GM12878 (cell line): Measurements from ENCODE around the gene KIF22. TPM values are rescaled to one million over a fixed set of nuclear protein-coding genes. Genes with fewer than 3 reads are reported as not detected.

ENCODE experiments used
- BHLHE40 ChIP-seq, 2 experiments: fragments of 450-650 bp in 1 of 2; IDR thresholded peaks; 2 replicates each; pipeline ENCODE4 v1.6.1; 2011 to 2017; ENCODE audit warnings: low read depth in 2 of 2, borderline replicate concordance in 1 of 2, improper control_type of control experiment in 1 of 2, low read length in 1 of 2, mild to moderate bottlenecking in 1 of 2
- KLF5 ChIP-seq: fragments of 450-650 bp; IDR thresholded peaks from 2 replicates; pipeline ENCODE4 v1.6.1; 2014; ENCODE audit warnings: mild to moderate bottlenecking; ENCODE audit not compliant: partially characterized antibody
- MXI1 ChIP-seq: fragments of 150-350 bp; IDR thresholded peaks from 2 replicates; pipeline ENCODE4 v1.6.1; 2011; ENCODE audit warnings: low read depth, mild to moderate bottlenecking, inconsistent platforms, low read length, improper control_type of control experiment
- MYC ChIP-seq: IDR thresholded peaks from 2 replicates; pipeline ENCODE4 v1.6.1; 2011; ENCODE audit warnings: mild to moderate bottlenecking, low read length, moderate library complexity, inconsistent platforms; ENCODE audit not compliant: insufficient read depth, insufficient replicate concordance, insufficient read length, severe bottlenecking
- PAX5 ChIP-seq: IDR thresholded peaks from 2 replicates; pipeline ENCODE4 v1.6.1; 2011; ENCODE audit warnings: low read depth, low read length, borderline replicate concordance
- SIN3A ChIP-seq: IDR thresholded peaks from 2 replicates; pipeline ENCODE4 v1.6.1; 2012; ENCODE audit warnings: low read depth, low read length, improper control_type of control experiment
- SPI1 ChIP-seq: IDR thresholded peaks from 2 replicates; pipeline ENCODE4 v1.6.1; 2011; ENCODE audit warnings: low read depth, mild to moderate bottlenecking, low read length, moderate library complexity, borderline replicate concordance; ENCODE audit not compliant: insufficient read depth
- SREBF1 ChIP-seq: IDR thresholded peaks from 2 replicates; pipeline ENCODE4 v1.6.1; 2012; ENCODE audit warnings: mild to moderate bottlenecking, low read length
- STAT1 ChIP-seq: fragments of 450-650 bp; conservative IDR thresholded peaks from 2 replicates; pipeline ENCODE4 v1.6.1; 2014; ENCODE audit warnings: antibody characterized with exemption, mild to moderate bottlenecking
- YY1 ChIP-seq: IDR thresholded peaks from 2 replicates; pipeline ENCODE4 v1.6.1; 2011; ENCODE audit warnings: low read depth, mild to moderate bottlenecking, low read length
- polyA plus RNA-seq, 11 experiments: library from polyadenylated mRNA; depleted of rRNA in 4 of 11; unstranded in 6 of 11; stranded (reverse) in 5 of 11; fragments of >200 nt; fragmentation: Nextera tagmentation in 4 of 11; fragmentation: Illumina TruSeq in 1 of 11; extraction: Ambion mirVana in 4 of 11; extraction: Trizol in 1 of 11; gene quantifications; 1 replicate in 1 of 11; 2 replicates in 10 of 11; pipeline versions ENCODE4 v1.2.1 to v1.2.3, GENCODE V29; 2011 to 2016; ENCODE audit warnings: inconsistent platforms in 2 of 11, missing spikeins in 2 of 11, low read depth in 1 of 11
- total RNA-seq, 4 experiments: library from RNA; depleted of rRNA in 3 of 4; stranded (reverse); fragments of >200 nt in 3 of 4; fragmentation: Illumina TruSeq in 1 of 4; extraction: Trizol in 1 of 4; gene quantifications; 2 replicates each; pipeline versions ENCODE4 v1.2.1 to v1.2.3, GENCODE V29; 2013 to 2021
- TF ChIP-seq, protein P1 (sequence below): fragments of 450-650 bp; IDR thresholded peaks from 2 replicates; pipeline ENCODE4 v1.6.1; 2017; ENCODE audit warnings: antibody characterized with exemption, mild to moderate bottlenecking, moderate library complexity
- TF ChIP-seq, protein P2 (sequence below): fragments of 450-650 bp; conservative IDR thresholded peaks from 2 replicates; pipeline ENCODE4 v1.6.1; 2017; ENCODE audit warnings: mild to moderate bottlenecking, moderate library complexity
- TF ChIP-seq, protein P3 (sequence below): IDR thresholded peaks from 2 replicates; pipeline ENCODE4 v1.6.1; 2011; ENCODE audit warnings: low read depth, low read length, improper control_type of control experiment, borderline replicate concordance
- TF ChIP-seq, protein P4 (sequence below): fragments of 450-650 bp; formaldehyde crosslinking; IDR thresholded peaks from 2 replicates; pipeline ENCODE4 v1.4.0; 2020; ENCODE audit warnings: mild to moderate bottlenecking, moderate library complexity
- TF ChIP-seq, protein P5 (sequence below): IDR thresholded peaks from 2 replicates; pipeline ENCODE4 v1.6.1; 2011; ENCODE audit warnings: borderline replicate concordance, low read depth, mild to moderate bottlenecking, moderate library complexity, low read length; ENCODE audit not compliant: insufficient read depth, poor library complexity, severe bottlenecking

Gene KIF22
- total and polyA plus RNA-seq, 10 of the 15 experiments (the other 5 are each of a cell fraction or from before 2014, with no cell fraction given): 7.6 to 158 (median 132) TPM

DNA sequence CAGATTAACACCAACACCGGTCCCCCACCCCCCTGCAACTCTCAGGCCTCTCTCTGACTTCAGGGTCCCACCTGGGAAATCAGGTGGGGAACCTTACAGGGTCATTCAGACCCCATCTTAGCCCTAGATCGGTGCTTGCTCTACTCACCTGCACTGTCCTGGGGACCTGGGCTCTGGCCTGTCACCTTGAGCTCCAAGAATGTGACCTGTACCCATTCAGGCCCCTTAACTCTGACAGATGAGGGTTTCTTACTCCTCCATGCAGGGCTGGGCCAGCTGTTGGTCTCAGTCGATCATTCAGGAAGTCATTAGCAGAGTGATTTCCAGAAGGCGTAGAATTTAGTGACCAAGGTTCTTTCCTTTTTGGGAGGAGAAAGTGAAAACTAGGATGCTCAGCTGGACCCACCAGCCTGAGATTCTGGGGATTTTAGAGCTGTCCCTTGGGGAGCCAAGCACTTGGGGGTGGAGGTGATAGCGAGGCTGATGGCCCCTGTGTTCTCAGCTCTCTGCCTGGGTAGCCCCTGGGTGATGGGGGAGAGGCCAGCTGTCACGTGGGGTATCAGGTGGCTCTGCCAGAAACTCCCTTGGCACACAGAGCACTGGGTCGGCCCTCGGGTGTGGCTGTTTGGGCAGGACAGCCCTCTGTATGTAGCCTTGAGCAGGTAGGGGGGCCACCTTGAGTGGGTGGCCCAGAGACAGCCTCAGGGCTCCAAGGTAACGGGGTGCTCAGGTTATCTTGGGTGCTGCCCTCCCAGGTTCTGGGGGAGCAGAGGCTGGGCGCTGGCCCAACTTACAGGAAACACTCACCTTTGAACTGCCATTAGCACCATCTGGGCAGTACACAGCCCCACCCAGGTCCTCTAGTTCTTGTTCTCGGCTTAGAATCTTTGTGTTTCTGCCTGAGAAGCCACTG is 30.4 kb downstream of the KIF22 start (continued):
- TF ChIP-seq, protein P1, sequence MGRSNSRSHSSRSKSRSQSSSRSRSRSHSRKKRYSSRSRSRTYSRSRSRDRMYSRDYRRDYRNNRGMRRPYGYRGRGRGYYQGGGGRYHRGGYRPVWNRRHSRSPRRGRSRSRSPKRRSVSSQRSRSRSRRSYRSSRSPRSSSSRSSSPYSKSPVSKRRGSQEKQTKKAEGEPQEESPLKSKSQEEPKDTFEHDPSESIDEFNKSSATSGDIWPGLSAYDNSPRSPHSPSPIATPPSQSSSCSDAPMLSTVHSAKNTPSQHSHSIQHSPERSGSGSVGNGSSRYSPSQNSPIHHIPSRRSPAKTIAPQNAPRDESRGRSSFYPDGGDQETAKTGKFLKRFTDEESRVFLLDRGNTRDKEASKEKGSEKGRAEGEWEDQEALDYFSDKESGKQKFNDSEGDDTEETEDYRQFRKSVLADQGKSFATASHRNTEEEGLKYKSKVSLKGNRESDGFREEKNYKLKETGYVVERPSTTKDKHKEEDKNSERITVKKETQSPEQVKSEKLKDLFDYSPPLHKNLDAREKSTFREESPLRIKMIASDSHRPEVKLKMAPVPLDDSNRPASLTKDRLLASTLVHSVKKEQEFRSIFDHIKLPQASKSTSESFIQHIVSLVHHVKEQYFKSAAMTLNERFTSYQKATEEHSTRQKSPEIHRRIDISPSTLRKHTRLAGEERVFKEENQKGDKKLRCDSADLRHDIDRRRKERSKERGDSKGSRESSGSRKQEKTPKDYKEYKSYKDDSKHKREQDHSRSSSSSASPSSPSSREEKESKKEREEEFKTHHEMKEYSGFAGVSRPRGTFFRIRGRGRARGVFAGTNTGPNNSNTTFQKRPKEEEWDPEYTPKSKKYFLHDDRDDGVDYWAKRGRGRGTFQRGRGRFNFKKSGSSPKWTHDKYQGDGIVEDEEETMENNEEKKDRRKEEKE: no peak
- no peak; the same call in 1 of the 2 replicates for TF ChIP-seq MXI1
- TF ChIP-seq YY1: no peak
- TF ChIP-seq BHLHE40 (IDR thresholded peaks at IDR 0.05; ENCODE audit: borderline replicate concordance in 1 of 2, low read depth in 2 of 2, low read length in 1 of 2): peak in 1 of 2 experiments; percentile 75; a peak in 2 of 4 replicates
- TF ChIP-seq PAX5: 0 out of 2 replicates have a peak, but pooled peaks have one; percentile 8
- peak; percentile 21 for TF ChIP-seq SIN3A
- TF ChIP-seq, protein P2, sequence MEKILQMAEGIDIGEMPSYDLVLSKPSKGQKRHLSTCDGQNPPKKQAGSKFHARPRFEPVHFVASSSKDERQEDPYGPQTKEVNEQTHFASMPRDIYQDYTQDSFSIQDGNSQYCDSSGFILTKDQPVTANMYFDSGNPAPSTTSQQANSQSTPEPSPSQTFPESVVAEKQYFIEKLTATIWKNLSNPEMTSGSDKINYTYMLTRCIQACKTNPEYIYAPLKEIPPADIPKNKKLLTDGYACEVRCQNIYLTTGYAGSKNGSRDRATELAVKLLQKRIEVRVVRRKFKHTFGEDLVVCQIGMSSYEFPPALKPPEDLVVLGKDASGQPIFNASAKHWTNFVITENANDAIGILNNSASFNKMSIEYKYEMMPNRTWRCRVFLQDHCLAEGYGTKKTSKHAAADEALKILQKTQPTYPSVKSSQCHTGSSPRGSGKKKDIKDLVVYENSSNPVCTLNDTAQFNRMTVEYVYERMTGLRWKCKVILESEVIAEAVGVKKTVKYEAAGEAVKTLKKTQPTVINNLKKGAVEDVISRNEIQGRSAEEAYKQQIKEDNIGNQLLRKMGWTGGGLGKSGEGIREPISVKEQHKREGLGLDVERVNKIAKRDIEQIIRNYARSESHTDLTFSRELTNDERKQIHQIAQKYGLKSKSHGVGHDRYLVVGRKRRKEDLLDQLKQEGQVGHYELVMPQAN: no peak; the same call in 1 of the 2 replicates
- TF ChIP-seq SREBF1: no peak
- TF ChIP-seq, protein P3, sequence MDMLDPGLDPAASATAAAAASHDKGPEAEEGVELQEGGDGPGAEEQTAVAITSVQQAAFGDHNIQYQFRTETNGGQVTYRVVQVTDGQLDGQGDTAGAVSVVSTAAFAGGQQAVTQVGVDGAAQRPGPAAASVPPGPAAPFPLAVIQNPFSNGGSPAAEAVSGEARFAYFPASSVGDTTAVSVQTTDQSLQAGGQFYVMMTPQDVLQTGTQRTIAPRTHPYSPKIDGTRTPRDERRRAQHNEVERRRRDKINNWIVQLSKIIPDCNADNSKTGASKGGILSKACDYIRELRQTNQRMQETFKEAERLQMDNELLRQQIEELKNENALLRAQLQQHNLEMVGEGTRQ: peak; percentile 94
- no peak; the same call in 1 of the 2 replicates for TF ChIP-seq STAT1
- TF ChIP-seq, protein P4, sequence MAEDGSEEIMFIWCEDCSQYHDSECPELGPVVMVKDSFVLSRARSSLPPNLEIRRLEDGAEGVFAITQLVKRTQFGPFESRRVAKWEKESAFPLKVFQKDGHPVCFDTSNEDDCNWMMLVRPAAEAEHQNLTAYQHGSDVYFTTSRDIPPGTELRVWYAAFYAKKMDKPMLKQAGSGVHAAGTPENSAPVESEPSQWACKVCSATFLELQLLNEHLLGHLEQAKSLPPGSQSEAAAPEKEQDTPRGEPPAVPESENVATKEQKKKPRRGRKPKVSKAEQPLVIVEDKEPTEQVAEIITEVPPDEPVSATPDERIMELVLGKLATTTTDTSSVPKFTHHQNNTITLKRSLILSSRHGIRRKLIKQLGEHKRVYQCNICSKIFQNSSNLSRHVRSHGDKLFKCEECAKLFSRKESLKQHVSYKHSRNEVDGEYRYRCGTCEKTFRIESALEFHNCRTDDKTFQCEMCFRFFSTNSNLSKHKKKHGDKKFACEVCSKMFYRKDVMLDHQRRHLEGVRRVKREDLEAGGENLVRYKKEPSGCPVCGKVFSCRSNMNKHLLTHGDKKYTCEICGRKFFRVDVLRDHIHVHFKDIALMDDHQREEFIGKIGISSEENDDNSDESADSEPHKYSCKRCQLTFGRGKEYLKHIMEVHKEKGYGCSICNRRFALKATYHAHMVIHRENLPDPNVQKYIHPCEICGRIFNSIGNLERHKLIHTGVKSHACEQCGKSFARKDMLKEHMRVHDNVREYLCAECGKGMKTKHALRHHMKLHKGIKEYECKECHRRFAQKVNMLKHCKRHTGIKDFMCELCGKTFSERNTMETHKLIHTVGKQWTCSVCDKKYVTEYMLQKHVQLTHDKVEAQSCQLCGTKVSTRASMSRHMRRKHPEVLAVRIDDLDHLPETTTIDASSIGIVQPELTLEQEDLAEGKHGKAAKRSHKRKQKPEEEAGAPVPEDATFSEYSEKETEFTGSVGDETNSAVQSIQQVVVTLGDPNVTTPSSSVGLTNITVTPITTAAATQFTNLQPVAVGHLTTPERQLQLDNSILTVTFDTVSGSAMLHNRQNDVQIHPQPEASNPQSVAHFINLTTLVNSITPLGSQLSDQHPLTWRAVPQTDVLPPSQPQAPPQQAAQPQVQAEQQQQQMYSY (CRISPR knock-in tag): no peak
- no peak for TF ChIP-seq SPI1
- peak; percentile 55 for TF ChIP-seq KLF5
- TF ChIP-seq, protein P5, sequence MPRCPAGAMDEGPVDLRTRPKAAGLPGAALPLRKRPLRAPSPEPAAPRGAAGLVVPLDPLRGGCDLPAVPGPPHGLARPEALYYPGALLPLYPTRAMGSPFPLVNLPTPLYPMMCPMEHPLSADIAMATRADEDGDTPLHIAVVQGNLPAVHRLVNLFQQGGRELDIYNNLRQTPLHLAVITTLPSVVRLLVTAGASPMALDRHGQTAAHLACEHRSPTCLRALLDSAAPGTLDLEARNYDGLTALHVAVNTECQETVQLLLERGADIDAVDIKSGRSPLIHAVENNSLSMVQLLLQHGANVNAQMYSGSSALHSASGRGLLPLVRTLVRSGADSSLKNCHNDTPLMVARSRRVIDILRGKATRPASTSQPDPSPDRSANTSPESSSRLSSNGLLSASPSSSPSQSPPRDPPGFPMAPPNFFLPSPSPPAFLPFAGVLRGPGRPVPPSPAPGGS: no peak
- TF ChIP-seq MYC: no peak
